GM19099 (cell line): ENCODE measurements around the gene MXRA7.

Experiments used
- POLR2A ChIP-seq: IDR thresholded peaks from 3 replicates; pipeline ENCODE4 v1.6.1; 2011; ENCODE audit warnings: low read depth; ENCODE audit not compliant: insufficient read length; ENCODE audit errors: extremely low read depth

Gene MXRA7

GRCh38 chr17:76710863-76711611 lies at the start of gene MXRA7:
Gene MXRA7, minus strand, starts transcription at chr17:76710965. Its CDS starts 19 bp downstream, at chr17:76710946.
- no peak for TF ChIP-seq POLR2A

- TF ChIP-seq POLR2A = no peak
Observed at GRCh38 chr17:76758570-76758969, 47.8 kb upstream of the MXRA7 start.

- TF ChIP-seq POLR2A = no peak
Observed at GRCh38 chr17:76757256-76757655, 46.5 kb upstream of the MXRA7 start.

- no peak for TF ChIP-seq POLR2A
Observed at GRCh38 chr17:76755285-76755684, 44.5 kb upstream of the MXRA7 start.

GRCh38 chr17:76753061-76753961 lies 42.5 kb upstream of the MXRA7 start:
- no peak for TF ChIP-seq POLR2A

GRCh38 chr17:76752006-76752405 lies 41.2 kb upstream of the MXRA7 start:
- no peak for TF ChIP-seq POLR2A

GRCh38 chr17:76751416-76751993 lies 40.7 kb upstream of the MXRA7 start:
- no peak for TF ChIP-seq POLR2A

- no peak for TF ChIP-seq POLR2A
Observed at GRCh38 chr17:76748657-76749056, 37.9 kb upstream of the MXRA7 start.

GRCh38 chr17:76747716-76748363 lies 37.1 kb upstream of the MXRA7 start:
- TF ChIP-seq POLR2A = no peak

- TF ChIP-seq POLR2A = no peak
Observed at GRCh38 chr17:76744747-76745146, 34.0 kb upstream of the MXRA7 start.

GRCh38 chr17:76742958-76743357 lies 32.2 kb upstream of the MXRA7 start:
- TF ChIP-seq POLR2A = no peak

- TF ChIP-seq POLR2A = no peak
Observed at GRCh38 chr17:76740329-76741118, 29.8 kb upstream of the MXRA7 start.

GRCh38 chr17:76738468-76738850 lies 27.7 kb upstream of the MXRA7 start:
- TF ChIP-seq POLR2A = no peak
